ENCODE data around the gene PACRG. TPM values are rescaled to one million over a fixed set of nuclear protein-coding genes. Genes with fewer than 3 reads are reported as not detected.

The PACRG gene
- total and polyA plus RNA-seq, 2 experiments from 2014 or later: 0.17 to 0.68 TPM

DNA sequence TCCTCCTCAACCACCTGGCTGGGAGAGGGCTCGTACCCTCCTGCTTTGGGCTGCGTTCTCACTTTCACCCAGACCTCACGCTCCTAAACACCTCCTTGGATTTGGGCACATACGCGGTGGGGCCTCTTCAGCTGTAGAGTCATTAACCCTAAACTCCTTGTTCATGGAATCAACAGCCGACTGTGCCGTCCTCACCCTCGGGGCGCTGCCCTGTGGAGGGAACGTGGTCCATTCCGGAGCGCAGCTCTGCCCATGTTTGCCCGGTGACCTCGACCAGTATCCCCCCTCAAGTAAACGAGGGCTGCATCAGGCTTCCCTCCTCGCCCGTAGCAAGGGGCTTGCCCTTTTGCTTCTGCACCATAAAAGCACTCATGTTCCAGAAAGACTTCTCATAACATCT is 512.8 kb downstream of the PACRG start:
- peaks cover 2% of the 10 kb centered on the region for H3K27me3 Mint-ChIP-seq (ENCODE audit: insufficient read depth, low read depth, poor library complexity)
- no peak for TF ChIP-seq ZNF331 (CRISPR knock-in tag; IDR thresholded peaks at IDR 0.05; ENCODE audit: low read depth)
- TF ChIP-seq, protein P1, sequence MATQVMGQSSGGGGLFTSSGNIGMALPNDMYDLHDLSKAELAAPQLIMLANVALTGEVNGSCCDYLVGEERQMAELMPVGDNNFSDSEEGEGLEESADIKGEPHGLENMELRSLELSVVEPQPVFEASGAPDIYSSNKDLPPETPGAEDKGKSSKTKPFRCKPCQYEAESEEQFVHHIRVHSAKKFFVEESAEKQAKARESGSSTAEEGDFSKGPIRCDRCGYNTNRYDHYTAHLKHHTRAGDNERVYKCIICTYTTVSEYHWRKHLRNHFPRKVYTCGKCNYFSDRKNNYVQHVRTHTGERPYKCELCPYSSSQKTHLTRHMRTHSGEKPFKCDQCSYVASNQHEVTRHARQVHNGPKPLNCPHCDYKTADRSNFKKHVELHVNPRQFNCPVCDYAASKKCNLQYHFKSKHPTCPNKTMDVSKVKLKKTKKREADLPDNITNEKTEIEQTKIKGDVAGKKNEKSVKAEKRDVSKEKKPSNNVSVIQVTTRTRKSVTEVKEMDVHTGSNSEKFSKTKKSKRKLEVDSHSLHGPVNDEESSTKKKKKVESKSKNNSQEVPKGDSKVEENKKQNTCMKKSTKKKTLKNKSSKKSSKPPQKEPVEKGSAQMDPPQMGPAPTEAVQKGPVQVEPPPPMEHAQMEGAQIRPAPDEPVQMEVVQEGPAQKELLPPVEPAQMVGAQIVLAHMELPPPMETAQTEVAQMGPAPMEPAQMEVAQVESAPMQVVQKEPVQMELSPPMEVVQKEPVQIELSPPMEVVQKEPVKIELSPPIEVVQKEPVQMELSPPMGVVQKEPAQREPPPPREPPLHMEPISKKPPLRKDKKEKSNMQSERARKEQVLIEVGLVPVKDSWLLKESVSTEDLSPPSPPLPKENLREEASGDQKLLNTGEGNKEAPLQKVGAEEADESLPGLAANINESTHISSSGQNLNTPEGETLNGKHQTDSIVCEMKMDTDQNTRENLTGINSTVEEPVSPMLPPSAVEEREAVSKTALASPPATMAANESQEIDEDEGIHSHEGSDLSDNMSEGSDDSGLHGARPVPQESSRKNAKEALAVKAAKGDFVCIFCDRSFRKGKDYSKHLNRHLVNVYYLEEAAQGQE (IDR thresholded peaks at IDR 0.05; ENCODE audit: unreplicated experiment): no peak
- no peak for TF ChIP-seq NANOG (IDR thresholded peaks at IDR 0.05; ENCODE audit: borderline replicate concordance)
- TF ChIP-seq STAT1 (IDR thresholded peaks at IDR 0.05; ENCODE audit: unreplicated experiment): no peak
- H3K36me3 ChIP-seq (ENCODE audit: insufficient read depth): no peaks in the 10 kb centered on the region
- no peaks in the 10 kb centered on the region for H3F3A ChIP-seq (replicated peaks; ENCODE audit: low read depth)
- no peaks in the 10 kb centered on the region for H4K20me1 ChIP-seq (replicated peaks; ENCODE audit: insufficient read depth)
- H3K4me3 ChIP-seq: no peak overlapping the region
- no peak for ATAC-seq
- H3K9me3 Mint-ChIP-seq: no peaks in the 10 kb centered on the region
- H3K4me1 Mint-ChIP-seq: peaks cover 27% of the 10 kb centered on the region
- H3K27ac Mint-ChIP-seq: no peak overlapping the region
- H3K27ac ChIP-seq (ENCODE audit: low read depth): no peak overlapping the region
- H3K36me3 Mint-ChIP-seq (ENCODE audit: low read depth): no peaks in the 10 kb centered on the region; the same call in 2 of the 3 replicates
- H3K79me2 ChIP-seq (replicated peaks; ENCODE audit: insufficient read depth): no peaks in the 10 kb centered on the region
- no peak overlapping the region for H3K4me3 Mint-ChIP-seq
- H3K4me1 ChIP-seq (ENCODE audit: insufficient read depth): 0 out of 2 replicates have a peak, but pooled peaks cover 9% of the 10 kb centered on the region
- H2AFZ ChIP-seq: no peak overlapping the region; the same call in 1 of the 2 replicates
- H3K9me2 ChIP-seq (ENCODE audit: insufficient read depth): no peaks in the 10 kb centered on the region
- H3K27me3 ChIP-seq (ENCODE audit: insufficient read depth): no peaks in the 10 kb centered on the region
- no peak overlapping the region for H3K4me2 ChIP-seq
- no peak for DNase-seq (ENCODE audit: low spot score)

DNA sequence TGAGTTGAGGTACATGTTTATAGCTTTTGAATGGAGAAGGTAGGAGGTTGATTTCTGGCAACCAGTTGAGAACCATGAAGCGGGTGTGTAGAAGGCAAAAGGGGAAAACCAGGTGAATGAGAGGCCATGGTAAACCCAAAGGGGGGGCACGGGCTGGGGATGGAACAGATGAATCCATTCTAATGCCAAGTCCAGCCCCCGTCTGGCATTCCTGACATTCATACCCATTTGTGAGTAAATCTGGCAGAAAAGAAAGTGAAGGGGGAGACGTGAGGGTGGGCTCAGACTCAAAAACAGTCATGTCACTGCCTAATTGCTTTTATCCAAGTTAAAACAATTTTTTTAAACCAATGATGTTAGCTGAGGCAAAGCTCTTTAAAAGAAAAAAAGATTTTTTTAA is 513.9 kb downstream of the PACRG start:
- ATAC-seq (no peak), DNase-seq (ENCODE audit: low spot score) (peak; percentile 22)
- H3K4me1 Mint-ChIP-seq: peaks cover 27% of the 10 kb centered on the region
- Histone ChIP-seq H3K4me1 (ENCODE audit: insufficient read depth) (0 out of 2 replicates have a peak, but pooled peaks cover 9% of the 10 kb centered on the region), H2AFZ (no peak overlapping the region; the same call in 1 of the 2 replicates), H3K27ac (ENCODE audit: low read depth) (no peak overlapping the region), H3K9me2 (ENCODE audit: insufficient read depth) (no peaks in the 10 kb centered on the region), H3K79me2 (replicated peaks; ENCODE audit: insufficient read depth) (no peaks in the 10 kb centered on the region), H4K20me1 (replicated peaks; ENCODE audit: insufficient read depth) (no peaks in the 10 kb centered on the region), H3K4me3 (no peak overlapping the region), H3K36me3 (ENCODE audit: insufficient read depth) (no peaks in the 10 kb centered on the region), H3K4me2 (no peak overlapping the region), H3K27me3 (ENCODE audit: insufficient read depth) (no peaks in the 10 kb centered on the region), H3F3A (replicated peaks; ENCODE audit: low read depth) (no peaks in the 10 kb centered on the region)
- H3K27me3 Mint-ChIP-seq (ENCODE audit: insufficient read depth, low read depth, poor library complexity): peaks cover 2% of the 10 kb centered on the region
- no peaks in the 10 kb centered on the region; the same call in 2 of the 3 replicates for H3K36me3 Mint-ChIP-seq (ENCODE audit: low read depth)
- H3K9me3 Mint-ChIP-seq: no peaks in the 10 kb centered on the region
- peak overlapping the region; percentile 65 for H3K27ac Mint-ChIP-seq
- no peak overlapping the region for H3K4me3 Mint-ChIP-seq
- TF ChIP-seq CREB1 (CRISPR knock-in tag; IDR thresholded peaks at IDR 0.05; ENCODE audit: low read depth) (no peak), ZNF114 (CRISPR knock-in tag; IDR thresholded peaks at IDR 0.05) (no peak)
- TF ChIP-seq, protein P1 (IDR thresholded peaks at IDR 0.05; ENCODE audit: unreplicated experiment): no peak
- TF ChIP-seq, protein P2, sequence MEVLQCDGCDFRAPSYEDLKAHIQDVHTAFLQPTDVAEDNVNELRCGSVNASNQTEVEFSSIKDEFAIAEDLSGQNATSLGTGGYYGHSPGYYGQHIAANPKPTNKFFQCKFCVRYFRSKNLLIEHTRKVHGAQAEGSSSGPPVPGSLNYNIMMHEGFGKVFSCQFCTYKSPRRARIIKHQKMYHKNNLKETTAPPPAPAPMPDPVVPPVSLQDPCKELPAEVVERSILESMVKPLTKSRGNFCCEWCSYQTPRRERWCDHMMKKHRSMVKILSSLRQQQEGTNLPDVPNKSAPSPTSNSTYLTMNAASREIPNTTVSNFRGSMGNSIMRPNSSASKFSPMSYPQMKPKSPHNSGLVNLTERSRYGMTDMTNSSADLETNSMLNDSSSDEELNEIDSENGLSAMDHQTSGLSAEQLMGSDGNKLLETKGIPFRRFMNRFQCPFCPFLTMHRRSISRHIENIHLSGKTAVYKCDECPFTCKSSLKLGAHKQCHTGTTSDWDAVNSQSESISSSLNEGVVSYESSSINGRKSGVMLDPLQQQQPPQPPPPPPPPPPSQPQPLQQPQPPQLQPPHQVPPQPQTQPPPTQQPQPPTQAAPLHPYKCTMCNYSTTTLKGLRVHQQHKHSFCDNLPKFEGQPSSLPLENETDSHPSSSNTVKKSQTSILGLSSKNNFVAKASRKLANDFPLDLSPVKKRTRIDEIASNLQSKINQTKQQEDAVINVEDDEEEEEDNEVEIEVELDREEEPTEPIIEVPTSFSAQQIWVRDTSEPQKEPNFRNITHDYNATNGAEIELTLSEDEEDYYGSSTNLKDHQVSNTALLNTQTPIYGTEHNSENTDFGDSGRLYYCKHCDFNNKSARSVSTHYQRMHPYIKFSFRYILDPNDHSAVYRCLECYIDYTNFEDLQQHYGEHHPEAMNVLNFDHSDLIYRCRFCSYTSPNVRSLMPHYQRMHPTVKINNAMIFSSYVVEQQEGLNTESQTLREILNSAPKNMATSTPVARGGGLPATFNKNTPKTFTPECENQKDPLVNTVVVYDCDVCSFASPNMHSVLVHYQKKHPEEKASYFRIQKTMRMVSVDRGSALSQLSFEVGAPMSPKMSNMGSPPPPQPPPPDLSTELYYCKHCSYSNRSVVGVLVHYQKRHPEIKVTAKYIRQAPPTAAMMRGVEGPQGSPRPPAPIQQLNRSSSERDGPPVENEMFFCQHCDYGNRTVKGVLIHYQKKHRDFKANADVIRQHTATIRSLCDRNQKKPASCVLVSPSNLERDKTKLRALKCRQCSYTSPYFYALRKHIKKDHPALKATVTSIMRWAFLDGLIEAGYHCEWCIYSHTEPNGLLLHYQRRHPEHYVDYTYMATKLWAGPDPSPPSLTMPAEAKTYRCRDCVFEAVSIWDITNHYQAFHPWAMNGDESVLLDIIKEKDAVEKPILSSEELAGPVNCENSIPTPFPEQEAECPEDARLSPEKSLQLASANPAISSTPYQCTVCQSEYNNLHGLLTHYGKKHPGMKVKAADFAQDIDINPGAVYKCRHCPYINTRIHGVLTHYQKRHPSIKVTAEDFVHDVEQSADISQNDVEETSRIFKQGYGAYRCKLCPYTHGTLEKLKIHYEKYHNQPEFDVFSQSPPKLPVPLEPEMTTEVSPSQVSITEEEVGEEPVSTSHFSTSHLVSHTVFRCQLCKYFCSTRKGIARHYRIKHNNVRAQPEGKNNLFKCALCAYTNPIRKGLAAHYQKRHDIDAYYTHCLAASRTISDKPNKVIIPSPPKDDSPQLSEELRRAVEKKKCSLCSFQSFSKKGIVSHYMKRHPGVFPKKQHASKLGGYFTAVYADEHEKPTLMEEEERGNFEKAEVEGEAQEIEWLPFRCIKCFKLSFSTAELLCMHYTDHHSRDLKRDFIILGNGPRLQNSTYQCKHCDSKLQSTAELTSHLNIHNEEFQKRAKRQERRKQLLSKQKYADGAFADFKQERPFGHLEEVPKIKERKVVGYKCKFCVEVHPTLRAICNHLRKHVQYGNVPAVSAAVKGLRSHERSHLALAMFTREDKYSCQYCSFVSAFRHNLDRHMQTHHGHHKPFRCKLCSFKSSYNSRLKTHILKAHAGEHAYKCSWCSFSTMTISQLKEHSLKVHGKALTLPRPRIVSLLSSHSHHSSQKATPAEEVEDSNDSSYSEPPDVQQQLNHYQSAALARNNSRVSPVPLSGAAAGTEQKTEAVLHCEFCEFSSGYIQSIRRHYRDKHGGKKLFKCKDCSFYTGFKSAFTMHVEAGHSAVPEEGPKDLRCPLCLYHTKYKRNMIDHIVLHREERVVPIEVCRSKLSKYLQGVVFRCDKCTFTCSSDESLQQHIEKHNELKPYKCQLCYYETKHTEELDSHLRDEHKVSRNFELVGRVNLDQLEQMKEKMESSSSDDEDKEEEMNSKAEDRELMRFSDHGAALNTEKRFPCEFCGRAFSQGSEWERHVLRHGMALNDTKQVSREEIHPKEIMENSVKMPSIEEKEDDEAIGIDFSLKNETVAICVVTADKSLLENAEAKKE (CRISPR knock-in tag; IDR thresholded peaks at IDR 0.05): no peak
